Measurements from ENCODE around the gene AOC1. TPM values are rescaled to one million over a fixed set of nuclear protein-coding genes. Genes with fewer than 3 reads are reported as not detected.

Gene AOC1
- total RNA-seq, 8 experiments from 2014 or later = 0.09 to 0.47 (median 0.33) TPM; not detected in 3

Other genes with a start within 250 kb of the AOC1 start
- under 1 TPM in 5 of 8 experiments, not detected in 3; 0.05 to 0.62 (median 0.31) TPM for gene GIMAP6, start 220.1 kb upstream of the AOC1 start, total RNA-seq
- gene GIMAP2, start 166.8 kb upstream of the AOC1 start, total RNA-seq = 1 to 10 TPM in 3 of 8 experiments, under 1 TPM in 3, not detected in 2; 0.13 to 3.3 (median 0.97) TPM
- gene GIMAP1, start 135.9 kb upstream of the AOC1 start, total RNA-seq = under 1 TPM in 4 of 8 experiments, not detected in 4; 0.04 to 0.59 (median 0.40) TPM
- 1 to 10 TPM in 1 of 8 experiments, under 1 TPM in 4, not detected in 3; 0.17 to 2.0 (median 0.80) TPM for gene GIMAP5, start 115.1 kb upstream of the AOC1 start, total RNA-seq
- gene TMEM176B, start 52.2 kb upstream of the AOC1 start, total RNA-seq = 100 to 1,000 TPM in 1 of 8 experiments, 10 to 100 TPM in 5, 1 to 10 TPM in 1, under 1 TPM in 1; 0.49 to 134 (median 29.1) TPM
- 100 to 1,000 TPM in 1 of 8 experiments, 10 to 100 TPM in 5, 1 to 10 TPM in 1, under 1 TPM in 1; 0.42 to 179 (median 25.6) TPM for gene TMEM176A, start 51.7 kb upstream of the AOC1 start, total RNA-seq
- gene KCNH2, start 125.8 kb downstream of the AOC1 start, total RNA-seq = 10 to 100 TPM in 5 of 8 experiments, under 1 TPM in 3; 0.38 to 38.5 (median 20.9) TPM
- 1 to 10 TPM in 6 of 8 experiments, under 1 TPM in 2; 0.33 to 4.0 (median 1.7) TPM for gene NOS3, start 138.5 kb downstream of the AOC1 start, total RNA-seq
- 1 to 10 TPM in 7 of 8 experiments, under 1 TPM in 1; 0.36 to 6.7 (median 2.2) TPM for gene ATG9B, start 172.0 kb downstream of the AOC1 start, total RNA-seq
- gene ABCB8, start 175.9 kb downstream of the AOC1 start, total RNA-seq = 10 to 100 TPM; 13.5 to 38.1 (median 27.0) TPM
- 1 to 10 TPM in 7 of 8 experiments, under 1 TPM in 1; 0.76 to 5.0 (median 2.5) TPM for gene ASIC3, start 196.0 kb downstream of the AOC1 start, total RNA-seq
- 10 to 100 TPM; 18.7 to 28.6 (median 22.3) TPM for gene CDK5, start 205.4 kb downstream of the AOC1 start, total RNA-seq
- 100 to 1,000 TPM in 3 of 8 experiments, 10 to 100 TPM in 5; 17.1 to 165 (median 45.8) TPM for gene SLC4A2, start 207.1 kb downstream of the AOC1 start, total RNA-seq
- gene FASTK, start 228.3 kb downstream of the AOC1 start, total RNA-seq = 10 to 100 TPM; 33.5 to 79.4 (median 59.9) TPM
- 10 to 100 TPM; 18.2 to 33.3 (median 30.6) TPM for gene TMUB1, start 231.0 kb downstream of the AOC1 start, total RNA-seq
- 10 to 100 TPM; 34.1 to 84.7 (median 57.2) TPM for gene AGAP3, start 234.0 kb downstream of the AOC1 start, total RNA-seq